Stimulated activated CD8-positive, alpha-beta memory T cell treated with anti-CD3 and anti-CD28 coated beads, Interleukin-12 subunit alpha, Interleukin-12 subunit beta, amount 100 ng/mL, for 24 hours (primary cell): Measurements from ENCODE around the gene RPL4.
"Not testable (repeated sequence)": the region's sequence is repeated elsewhere in the genome, so short reads cannot be mapped to it uniquely, and the experiment has no call there.

Source experiments
- DNase-seq: peaks from one replicate; pipeline ENCODE4 v3.0.0-alpha.2; 2020; ENCODE audit errors: extremely low read depth

RPL4 gene

GRCh38 chr15:66491846-66492245, 12.8 kb downstream of the RPL4 start:
- no peak for DNase-seq

- DNase-seq, result no peak
Measured at GRCh38 chr15:66489179-66489791, 15.4 kb downstream of the RPL4 start.

- DNase-seq, result no peak
Measured at GRCh38 chr15:66488525-66488924, 16.1 kb downstream of the RPL4 start.

- no peak for DNase-seq
Measured at GRCh38 chr15:66486887-66487286, 17.8 kb downstream of the RPL4 start.

- DNase-seq, result no peak
Measured at GRCh38 chr15:66484539-66485112, 20.0 kb downstream of the RPL4 start.

- no peak for DNase-seq
Measured at GRCh38 chr15:66483131-66483566, 21.5 kb downstream of the RPL4 start.

- no peak for DNase-seq
Measured at GRCh38 chr15:66482539-66482938, 22.1 kb downstream of the RPL4 start.

GRCh38 chr15:66481107-66481856, 23.4 kb downstream of the RPL4 start:
- DNase-seq, result no peak

GRCh38 chr15:66480267-66480666, 24.4 kb downstream of the RPL4 start:
- DNase-seq, result no peak

- no peak for DNase-seq
Measured at GRCh38 chr15:66477011-66477410, 27.6 kb downstream of the RPL4 start.

GRCh38 chr15:66476535-66476934, 28.1 kb downstream of the RPL4 start:
- no peak for DNase-seq

GRCh38 chr15:66474963-66475362, 29.7 kb downstream of the RPL4 start:
- no peak for DNase-seq

- DNase-seq, result no peak
Measured at GRCh38 chr15:66474135-66474534, 30.5 kb downstream of the RPL4 start.

GRCh38 chr15:66472176-66472999, 32.3 kb downstream of the RPL4 start:
- DNase-seq, result no peak

GRCh38 chr15:66470825-66471224, 33.8 kb downstream of the RPL4 start:
- not testable (repeated sequence) for DNase-seq

- not testable (repeated sequence) for DNase-seq
Measured at GRCh38 chr15:66467162-66468040, 37.3 kb downstream of the RPL4 start.

GRCh38 chr15:66465294-66465693, 39.4 kb downstream of the RPL4 start:
- not testable (repeated sequence) for DNase-seq

- DNase-seq, result no peak
Measured at GRCh38 chr15:66462627-66463026, 42.0 kb downstream of the RPL4 start.

GRCh38 chr15:66461917-66462316, 42.7 kb downstream of the RPL4 start:
- no peak for DNase-seq

GRCh38 chr15:66461294-66461693, 43.4 kb downstream of the RPL4 start:
- not testable (repeated sequence) for DNase-seq
